WTC11 (cell line): ENCODE results near the gene PKN3. TPM values are rescaled to one million over a fixed set of nuclear protein-coding genes. Genes with fewer than 3 reads are reported as not detected.

ENCODE experiments used
- AR ChIP-seq: fragments of 250-450 bp; sonication (Bioruptor Pico); IDR thresholded peaks from 2 replicates; pipeline ENCODE4 v1.9.0; 2021; ENCODE audit warnings: mild to moderate bottlenecking
- ATF2 ChIP-seq: sonication (generic); formaldehyde crosslinking; IDR thresholded peaks from 2 replicates; pipeline ENCODE4 v1.8.1; 2022; ENCODE audit warnings: low read depth, missing genetic modification reagents, borderline replicate concordance
- CBFB ChIP-seq: sonication (generic); formaldehyde crosslinking; IDR thresholded peaks from 2 replicates; pipeline ENCODE4 v1.8.1; 2022; ENCODE audit warnings: mild to moderate bottlenecking, low read depth, missing genetic modification reagents
- CTCF ChIP-seq: fragments of 200-600 bp; IDR thresholded peaks from 2 replicates; pipeline ENCODE4 v1.8.0; 2022; ENCODE audit warnings: antibody characterized with exemption
- E2F5 ChIP-seq: sonication (generic); formaldehyde crosslinking; IDR thresholded peaks from 2 replicates; pipeline ENCODE4 v1.8.1; 2022; ENCODE audit warnings: mild to moderate bottlenecking, moderate library complexity, missing genetic modification reagents
- ESRRA ChIP-seq: sonication (generic); formaldehyde crosslinking; IDR thresholded peaks from 2 replicates; pipeline ENCODE4 v1.8.1; 2022; ENCODE audit warnings: mild to moderate bottlenecking, missing genetic modification reagents, borderline replicate concordance
- FOXJ3 ChIP-seq: sonication (generic); formaldehyde crosslinking; IDR thresholded peaks from 2 replicates; pipeline ENCODE4 v1.9.0; 2021; ENCODE audit warnings: missing genetic modification reagents, mild to moderate bottlenecking, borderline replicate concordance
- FOXK1 ChIP-seq: sonication (generic); formaldehyde crosslinking; IDR thresholded peaks from 2 replicates; pipeline ENCODE4 v1.8.0; 2022; ENCODE audit warnings: mild to moderate bottlenecking, moderate library complexity, missing genetic modification reagents
- FOXP1 ChIP-seq: sonication (generic); formaldehyde crosslinking; IDR thresholded peaks from 2 replicates; pipeline ENCODE4 v1.8.0; 2022; ENCODE audit warnings: missing genetic modification reagents, mild to moderate bottlenecking, moderate library complexity, borderline replicate concordance
- GRHL2 ChIP-seq: fragments of 250-450 bp; sonication (Bioruptor Pico); IDR thresholded peaks from 2 replicates; pipeline ENCODE4 v1.8.0; 2022; ENCODE audit warnings: mild to moderate bottlenecking, moderate library complexity; ENCODE audit not compliant: insufficient replicate concordance, severe bottlenecking
- HMGA2 ChIP-seq: fragments of 250-450 bp; sonication (Bioruptor Pico); IDR thresholded peaks from 2 replicates; pipeline ENCODE4 v1.4.0; 2021; ENCODE audit warnings: mild to moderate bottlenecking, moderate library complexity
- MXD4 ChIP-seq: fragments of 250-450 bp; sonication (Bioruptor Pico); IDR thresholded peaks from 2 replicates; pipeline ENCODE4 v1.8.0; 2021; ENCODE audit warnings: mild to moderate bottlenecking, moderate library complexity, borderline replicate concordance
- NR3C1 ChIP-seq: sonication (generic); formaldehyde crosslinking; conservative IDR thresholded peaks from 2 replicates; pipeline ENCODE4 v1.8.1; 2023; ENCODE audit warnings: low read depth, mild to moderate bottlenecking, missing genetic modification reagents
- PRRX2 ChIP-seq: fragments of 250-450 bp; sonication (Bioruptor Pico); IDR thresholded peaks from 2 replicates; pipeline ENCODE4 v1.8.0; 2021; ENCODE audit warnings: mild to moderate bottlenecking
- RELA ChIP-seq: sonication (generic); formaldehyde crosslinking; IDR thresholded peaks from 2 replicates; pipeline ENCODE4 v1.8.1; 2022; ENCODE audit warnings: missing genetic modification reagents, mild to moderate bottlenecking, borderline replicate concordance
- SMAD4 ChIP-seq: sonication (generic); formaldehyde crosslinking; IDR thresholded peaks from 2 replicates; pipeline ENCODE4 v1.8.0; 2022; ENCODE audit warnings: mild to moderate bottlenecking, missing genetic modification reagents
- SOX15 ChIP-seq: fragments of 250-450 bp; sonication (Bioruptor Pico); IDR thresholded peaks from 2 replicates; pipeline ENCODE4 v1.9.0; 2021; ENCODE audit warnings: mild to moderate bottlenecking
- TP53 ChIP-seq: sonication (generic); formaldehyde crosslinking; IDR thresholded peaks from 2 replicates; pipeline ENCODE4 v1.8.1; 2023; ENCODE audit warnings: mild to moderate bottlenecking, missing genetic modification reagents
- USF2 ChIP-seq: sonication (generic); formaldehyde crosslinking; IDR thresholded peaks from 2 replicates; pipeline ENCODE4 v1.8.1; 2023; ENCODE audit warnings: mild to moderate bottlenecking, missing genetic modification reagents, moderate library complexity
- ZNF121 ChIP-seq: sonication (generic); formaldehyde crosslinking; IDR thresholded peaks from 2 replicates; pipeline ENCODE4 v1.8.0; 2023; ENCODE audit warnings: missing genetic modification reagents
- ZNF138 ChIP-seq: sonication (generic); formaldehyde crosslinking; conservative IDR thresholded peaks from 2 replicates; pipeline ENCODE4 v1.8.1; 2022; ENCODE audit warnings: mild to moderate bottlenecking, moderate library complexity, missing genetic modification reagents
- ZNF263 ChIP-seq: sonication (generic); formaldehyde crosslinking; IDR thresholded peaks from 2 replicates; pipeline ENCODE4 v1.8.1; 2022; ENCODE audit warnings: low read depth, mild to moderate bottlenecking, moderate library complexity, missing genetic modification reagents
- ZNF281 ChIP-seq: sonication (generic); formaldehyde crosslinking; IDR thresholded peaks from 2 replicates; pipeline ENCODE4 v1.8.0; 2023; ENCODE audit warnings: mild to moderate bottlenecking, missing genetic modification reagents
- ZNF532 ChIP-seq: fragments of 250-450 bp; sonication (Bioruptor Pico); IDR thresholded peaks from 2 replicates; pipeline ENCODE4 v1.9.0; 2021; ENCODE audit warnings: mild to moderate bottlenecking, borderline replicate concordance
- total RNA-seq: library from RNA; stranded (reverse); gene quantifications from 3 replicates; pipeline ENCODE4 v1.2.3, GENCODE V29; 2021

Gene PKN3
- total RNA-seq, 1 experiment from 2014 or later = 24.1 TPM

GRCh38 chr9:128683340-128684064, 18.8 kb upstream of the PKN3 start (continued):
- TF ChIP-seq RELA = no peak
- TF ChIP-seq CTCF = no peak
- TF ChIP-seq CBFB (CRISPR knock-in tag) = no peak
- TF ChIP-seq E2F5 (CRISPR knock-in tag) = 0 out of 2 replicates have a peak, but pooled peaks have one; percentile 14
- no peak for TF ChIP-seq PRRX2 (CRISPR knock-in tag)
- TF ChIP-seq SOX15 (CRISPR knock-in tag) = no peak
- no peak for TF ChIP-seq ZNF263
- TF ChIP-seq AR (CRISPR knock-in tag) = no peak
- TF ChIP-seq MXD4 = no peak
- TF ChIP-seq ATF2 (CRISPR knock-in tag) = no peak
- TF ChIP-seq ZNF138 (CRISPR knock-in tag) = no peak
- no peak for TF ChIP-seq HMGA2 (CRISPR knock-in tag)
- TF ChIP-seq SMAD4 (CRISPR knock-in tag) = no peak
- TF ChIP-seq GRHL2 (CRISPR knock-in tag) = no peak
- TF ChIP-seq FOXK1 (CRISPR knock-in tag) = peak; percentile 71
- TF ChIP-seq ESRRA (CRISPR knock-in tag) = no peak
- TF ChIP-seq TP53 (CRISPR knock-in tag) = 0 out of 2 replicates have a peak, but pooled peaks have one; percentile 39
- TF ChIP-seq ZNF121 (CRISPR knock-in tag) = 0 out of 2 replicates have a peak, but pooled peaks have one; percentile 7
- TF ChIP-seq NR3C1 (CRISPR knock-in tag) = no peak
- TF ChIP-seq USF2 (CRISPR knock-in tag) = peak; percentile 18; the same call in 1 of the 2 replicates
- TF ChIP-seq FOXP1 (CRISPR knock-in tag) = no peak
- TF ChIP-seq ZNF281 (CRISPR knock-in tag) = no peak; the same call in 1 of the 2 replicates
- no peak for TF ChIP-seq FOXJ3 (CRISPR knock-in tag)
- TF ChIP-seq ZNF532 (CRISPR knock-in tag) = no peak
